Transverse colon (tissue), 4 donors: ENCODE data around the gene RAB6B. TPM values are rescaled to one million over a fixed set of nuclear protein-coding genes. Genes with fewer than 3 reads are reported as not detected.

ENCODE experiments used
- DNase-seq: peaks from one replicate; pipeline ENCODE4 v3.0.0-alpha.2; 2019
- H3K27ac ChIP-seq, 4 donors: fragments of 200-600 bp; sonication (generic); 2 replicates each; pipeline ENCODE4 v1.5.1; 2016 to 2018; ENCODE audit warnings: inconsistent platforms in 4 of 4
- H3K27me3 ChIP-seq: fragments of 200-600 bp; sonication (generic); 2 replicates; pipeline ENCODE4 v1.5.1; 2017; ENCODE audit warnings: inconsistent platforms
- H3K36me3 ChIP-seq, 4 donors: fragments of 200-600 bp; sonication (generic); 2 replicates each; pipeline ENCODE4 v1.5.1; 2017 to 2019; ENCODE audit warnings: inconsistent platforms in 4 of 4
- H3K4me1 ChIP-seq, 4 donors: fragments of 200-600 bp; sonication (generic); 2 replicates each; pipeline ENCODE4 v1.5.1; 2017 to 2020; ENCODE audit warnings: inconsistent platforms in 4 of 4
- H3K4me3 ChIP-seq, 4 donors: fragments of 200-600 bp; sonication (generic); 1 replicate in 1 of 4; 2 replicates in 3 of 4; pipeline versions ENCODE4 v1.5.1 to v1.6.1; 2017 to 2019; ENCODE audit warnings: inconsistent platforms in 4 of 4
- H3K9me3 ChIP-seq, 2 donors: fragments of 200-600 bp; sonication (generic); 2 replicates each; pipeline ENCODE4 v1.5.1; 2017 to 2019; ENCODE audit warnings: inconsistent platforms in 2 of 2
- CTCF ChIP-seq, 5 experiments: fragments of 200-600 bp in 3 of 5; fragments of 450-650 bp in 2 of 5; sonication (generic) in 3 of 5; IDR thresholded peaks; 1 replicate in 2 of 5; 2 replicates in 3 of 5; pipeline ENCODE4 v1.5.1; 2016 to 2017; ENCODE audit warnings: antibody characterized with exemption in 5 of 5, inconsistent platforms in 3 of 5, mild to moderate bottlenecking in 2 of 5, moderate library complexity in 1 of 5
- EP300 ChIP-seq: sonication (generic); formaldehyde crosslinking; IDR thresholded peaks from one replicate; pipeline ENCODE4 v1.6.1; 2017; ENCODE audit warnings: antibody characterized with exemption, low read depth
- POLR2A ChIP-seq: fragments of 450-650 bp; IDR thresholded peaks from one replicate; pipeline ENCODE4 v1.6.1; 2016; ENCODE audit warnings: antibody characterized with exemption, mild to moderate bottlenecking, moderate library complexity
- POLR2AphosphoS5 ChIP-seq, 3 donors: sonication (generic); formaldehyde crosslinking; IDR thresholded peaks; one replicate each; pipeline ENCODE4 v1.6.1; 2016; ENCODE audit warnings: antibody characterized with exemption in 3 of 3
- WGBS, 2 donors: methylation state at CpG; one replicate each; pipeline ENCODE4 v1.1.5; 2018; ENCODE audit warnings: low coverage in 1 of 2; 5-methylcytosine and 5-hydroxymethylcytosine counted together
- in situ Hi-C, 4 donors: fragments of 200-750 bp; cut with MboI; loops; one replicate each; pipeline versions ENCODE4 v1.15.0 to v1.15.1; 2017; ENCODE audit warnings: low sequenced_read_pairs in 3 of 4, low pct_ligation_motif_present in 1 of 4, low pct_unique_long_range_greater_than_20kb in 1 of 4
- intact Hi-C: fragments of 100-400 bp; cut with DNase I; formaldehyde crosslinking; loops from one replicate; pipeline ENCODE4 v1.15.1; 2023; ENCODE audit warnings: low total_unique reads
- total RNA-seq, 4 donors: library from RNA; depleted of rRNA; stranded (reverse); fragments of >200 nt; gene quantifications; one replicate each; pipeline ENCODE4 v1.1.0, GENCODE V29; 2016

RAB6B gene
- total RNA-seq, 4 donors from 2014 or later = 1.2 to 4.8 (median 2.2) TPM

GRCh38 chr3:133836497-133837158 lies 59.1 kb downstream of the RAB6B start:
- Histone ChIP-seq H3K27ac (no peak overlapping the region), H3K4me3 (no peak overlapping the region), H3K36me3 (no peaks in the 10 kb centered on the region), H3K4me1 (no peaks in the 10 kb centered on the region), H3K9me3 (no peaks in the 10 kb centered on the region), H3K27me3 (no peaks in the 10 kb centered on the region)
- in situ Hi-C loops = no loop called here
- no peak for DNase-seq
- TF ChIP-seq POLR2A = no peak
- intact Hi-C loops = no loop called here
- WGBS, 2 donors = 76% methylated on average over 6 of the region's 6 CpGs; no CpG with 5 or more reads in 1 of the 2 donors

GRCh38 chr3:133835961-133836360 lies 59.7 kb downstream of the RAB6B start:
- in situ Hi-C loops (no loop called here), intact Hi-C loops (no loop called here)
- H3K27ac ChIP-seq = no peak overlapping the region
- no peak overlapping the region for H3K4me3 ChIP-seq
- no peaks in the 10 kb centered on the region for H3K36me3 ChIP-seq
- no peaks in the 10 kb centered on the region for H3K4me1 ChIP-seq
- no peaks in the 10 kb centered on the region for H3K27me3 ChIP-seq
- H3K9me3 ChIP-seq = no peaks in the 10 kb centered on the region
- WGBS, 2 donors = 83% methylated on average over 4 of the region's 4 CpGs; no CpG with 5 or more reads in 1 of the 2 donors
- no peak for DNase-seq
- TF ChIP-seq CTCF (IDR thresholded peaks at IDR 0.05) (no peak), EP300 (no peak), POLR2AphosphoS5 (IDR thresholded peaks at IDR 0.05) (no peak), POLR2A (no peak)

GRCh38 chr3:133835418-133835743 lies 60.3 kb downstream of the RAB6B start:
- no peaks in the 10 kb centered on the region for H3K4me1 ChIP-seq
- no peaks in the 10 kb centered on the region for H3K27me3 ChIP-seq
- H3K36me3 ChIP-seq = no peaks in the 10 kb centered on the region
- no peak overlapping the region for H3K27ac ChIP-seq
- DNase-seq = no peak
- no peak for TF ChIP-seq POLR2A
- no peak for TF ChIP-seq EP300
- no peak for TF ChIP-seq POLR2AphosphoS5 (IDR thresholded peaks at IDR 0.05)
- intact Hi-C loops (no loop called here), in situ Hi-C loops (no loop called here)
- WGBS, 2 donors = 82% methylated on average over 3 of the region's 3 CpGs; no CpG with 5 or more reads in 1 of the 2 donors
- no peak overlapping the region for H3K4me3 ChIP-seq
- H3K9me3 ChIP-seq = no peaks in the 10 kb centered on the region

GRCh38 chr3:133834621-133835417 lies 60.9 kb downstream of the RAB6B start:
- Histone ChIP-seq H3K4me1 (no peaks in the 10 kb centered on the region), H3K27me3 (no peaks in the 10 kb centered on the region), H3K27ac (no peak overlapping the region), H3K36me3 (no peaks in the 10 kb centered on the region), H3K4me3 (no peak overlapping the region), H3K9me3 (no peaks in the 10 kb centered on the region)
- no peak for DNase-seq
- 93 to 100% methylated on average over 2 to 14 of the region's 14 CpGs for WGBS, 2 donors
- TF ChIP-seq POLR2A (no peak), CTCF (IDR thresholded peaks at IDR 0.05) (no peak), EP300 (no peak), POLR2AphosphoS5 (IDR thresholded peaks at IDR 0.05) (no peak)
- intact Hi-C loops (no loop called here), in situ Hi-C loops (no loop called here)

GRCh38 chr3:133833880-133834620 lies 61.6 kb downstream of the RAB6B start:
- in situ Hi-C loops = no loop called here
- no peaks in the 10 kb centered on the region for H3K4me1 ChIP-seq
- H3K9me3 ChIP-seq = no peaks in the 10 kb centered on the region
- DNase-seq = no peak
- H3K36me3 ChIP-seq = no peaks in the 10 kb centered on the region
- H3K4me3 ChIP-seq = no peak overlapping the region
- intact Hi-C loops = no loop called here
- TF ChIP-seq POLR2A = no peak
- no peak for TF ChIP-seq EP300
- WGBS, 2 donors = 82 to 91% methylated on average over 8 to 13 of the region's 13 CpGs
- no peak overlapping the region for H3K27ac ChIP-seq
- no peaks in the 10 kb centered on the region for H3K27me3 ChIP-seq
